CD14-positive monocyte (primary cell): ENCODE measurements around the gene ABTB2. TPM values are rescaled to one million over a fixed set of nuclear protein-coding genes. Genes with fewer than 3 reads are reported as not detected.

Experiments used
- DNase-seq, 3 donors: peaks; one replicate each; pipeline ENCODE4 v3.0.0-alpha.2; 2011 to 2022
- H2AFZ ChIP-seq: 2 replicates; pipeline ENCODE4 v1.6.0; 2012; ENCODE audit warnings: mild to moderate bottlenecking, low read depth, low read length, inconsistent platforms; ENCODE audit not compliant: insufficient read depth, poor library complexity, severe bottlenecking
- H3K27ac ChIP-seq, 2 donors: 1 replicate in 1 of 2; 2 replicates in 1 of 2; pipeline ENCODE4 v1.5.1; 2012 to 2013; ENCODE audit warnings: low read length in 2 of 2, control low read depth in 1 of 2, inconsistent platforms in 1 of 2, low read depth in 1 of 2, mild to moderate bottlenecking in 1 of 2
- H3K27me3 ChIP-seq, 2 donors: one replicate each; pipeline versions ENCODE4 v1.6.0 to v1.6.1; 2011 to 2013; ENCODE audit warnings: low read length in 2 of 2; ENCODE audit not compliant: control insufficient read depth in 2 of 2, insufficient read depth in 2 of 2
- H3K36me3 ChIP-seq, 2 donors: replicated peaks in 1 of 2; 1 replicate in 1 of 2; 2 replicates in 1 of 2; pipeline versions ENCODE4 v1.5.1 to v1.6.1; 2012 to 2013; ENCODE audit warnings: low read length in 2 of 2, control low read depth in 1 of 2, inconsistent platforms in 1 of 2, mild to moderate bottlenecking in 1 of 2; ENCODE audit not compliant: insufficient read depth in 2 of 2, control insufficient read depth in 1 of 2
- H3K4me1 ChIP-seq, 2 donors: 1 replicate in 1 of 2; 2 replicates in 1 of 2; pipeline versions ENCODE4 v1.5.1 to v1.6.1; 2012 to 2013; ENCODE audit warnings: low read length in 2 of 2, control low read depth in 1 of 2, inconsistent platforms in 1 of 2, mild to moderate bottlenecking in 1 of 2, moderate library complexity in 1 of 2; ENCODE audit not compliant: insufficient read depth in 2 of 2, control insufficient read depth in 1 of 2
- H3K4me2 ChIP-seq: replicated peaks from 2 replicates; pipeline ENCODE3; 2012; ENCODE audit warnings: low read length, moderate library complexity, mild to moderate bottlenecking; ENCODE audit not compliant: poor library complexity, severe bottlenecking; ENCODE audit errors: extremely low read depth
- H3K4me3 ChIP-seq, 3 experiments: fragments of 200-600 bp in 1 of 3; sonication (generic) in 1 of 3; replicated peaks in 1 of 3; 1 replicate in 2 of 3; 2 replicates in 1 of 3; pipeline ENCODE4 v1.5.1; 2011 to 2013; ENCODE audit warnings: low read length in 3 of 3, mild to moderate bottlenecking in 3 of 3, control low read depth in 2 of 3, low read depth in 2 of 3, inconsistent platforms in 1 of 3, moderate library complexity in 1 of 3
- H3K79me2 ChIP-seq: 2 replicates; pipeline ENCODE4 v1.6.0; 2012; ENCODE audit warnings: mild to moderate bottlenecking, control low read depth, inconsistent platforms, low read length, moderate library complexity; ENCODE audit not compliant: insufficient read depth
- H3K9ac ChIP-seq: 2 replicates; pipeline ENCODE4 v1.6.0; 2017; ENCODE audit warnings: low read length, mild to moderate bottlenecking; ENCODE audit not compliant: insufficient read depth, poor library complexity, severe bottlenecking
- H3K9me3 ChIP-seq, 2 donors: replicated peaks in 1 of 2; 1 replicate in 1 of 2; 2 replicates in 1 of 2; pipeline versions ENCODE4 v1.5.1 to v1.6.1; 2012 to 2013; ENCODE audit warnings: low read length in 2 of 2, control low read depth in 1 of 2; ENCODE audit not compliant: control insufficient read depth in 1 of 2, insufficient read depth in 1 of 2
- H4K20me1 ChIP-seq: 2 replicates; pipeline ENCODE4 v1.6.0; 2012; ENCODE audit warnings: mild to moderate bottlenecking, low read length, control low read depth, moderate library complexity; ENCODE audit not compliant: insufficient read depth
- H3K27ac Mint-ChIP-seq, 7 donors: one replicate each; pipeline ENCODE4 v1.8.0; 2020; ENCODE audit warnings: mild to moderate bottlenecking in 7 of 7, mixed read lengths in 7 of 7, moderate library complexity in 6 of 7, inconsistent platforms in 2 of 7
- H3K27me3 Mint-ChIP-seq, 3 donors: one replicate each; pipeline ENCODE4 v1.8.0; 2021 to 2022; ENCODE audit warnings: low read depth in 3 of 3, mild to moderate bottlenecking in 3 of 3, mixed read lengths in 3 of 3, moderate library complexity in 3 of 3, inconsistent platforms in 1 of 3
- H3K36me3 Mint-ChIP-seq, 2 donors: one replicate each; pipeline ENCODE4 v1.8.0; 2020; ENCODE audit warnings: mixed read lengths in 2 of 2, inconsistent platforms in 1 of 2, mild to moderate bottlenecking in 1 of 2
- H3K4me1 Mint-ChIP-seq: one replicate; pipeline ENCODE4 v1.8.0; 2020; ENCODE audit warnings: mild to moderate bottlenecking, mixed read lengths
- H3K4me3 Mint-ChIP-seq, 2 donors: one replicate each; pipeline ENCODE4 v1.8.0; 2020; ENCODE audit warnings: mild to moderate bottlenecking in 2 of 2, mixed read lengths in 2 of 2, moderate library complexity in 1 of 2
- H3K9me3 Mint-ChIP-seq, 7 donors: one replicate each; pipeline ENCODE4 v1.8.0; 2020 to 2022; ENCODE audit warnings: mixed read lengths in 7 of 7, mild to moderate bottlenecking in 6 of 7, moderate library complexity in 6 of 7, inconsistent platforms in 2 of 7
- WGBS: methylation state at CpG from one replicate; pipeline ENCODE4 v1.1.5; 2013; ENCODE audit warnings: missing lambda C conversion rate; ENCODE audit not compliant: insufficient coverage; 5-methylcytosine and 5-hydroxymethylcytosine counted together
- intact Hi-C, 2 donors: fragments of 100-400 bp; cut with micrococcal nuclease; formaldehyde crosslinking; loops; one replicate each; pipeline versions ENCODE4 v1.15.0 to v1.15.1; 2023
- polyA plus RNA-seq, 3 donors: library from polyadenylated mRNA; depleted of rRNA in 1 of 3; unstranded in 2 of 3; stranded (reverse) in 1 of 3; fragments of 300-500 nt in 2 of 3; fragments of >200 nt in 1 of 3; fragmentation: Illumina TruSeq in 2 of 3; gene quantifications; 1 replicate in 2 of 3; 2 replicates in 1 of 3; pipeline ENCODE4 v1.2.3, GENCODE V29; 2012 to 2021
- TF ChIP-seq, protein P1 (sequence below): fragments of 200-600 bp; IDR thresholded peaks from one replicate; pipeline ENCODE4 v1.8.0; 2022; ENCODE audit warnings: antibody characterized with exemption, mild to moderate bottlenecking

The ABTB2 gene
- polyA plus RNA-seq, 3 donors: 0.25 to 1.7 (median 0.26) TPM

DNA sequence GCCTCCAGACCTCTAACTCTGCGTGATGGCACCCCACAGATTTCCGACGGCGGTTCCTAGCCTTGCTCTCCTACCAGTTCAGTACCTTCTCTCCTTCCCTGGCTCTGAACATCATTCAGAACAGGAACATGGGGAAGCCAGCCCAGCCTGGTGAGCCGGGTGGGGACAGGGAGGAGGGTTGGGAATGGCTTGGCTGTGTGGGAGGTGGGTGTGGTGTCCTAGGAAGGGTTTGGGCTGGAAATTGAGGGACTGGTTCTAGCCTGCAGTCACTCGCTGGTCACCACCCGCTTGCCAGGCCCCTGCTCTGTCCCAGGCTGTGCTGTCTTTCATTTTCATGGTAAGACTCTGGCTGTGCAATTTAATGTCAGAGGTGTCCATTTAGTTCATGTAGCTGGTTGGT, 218.5 kb downstream of the ABTB2 start:
- no peaks in the 10 kb centered on the region for H3K4me1 Mint-ChIP-seq
- no peaks in the 10 kb centered on the region for H3K27me3 Mint-ChIP-seq
- DNase-seq: no peak
- intact Hi-C loops: no loop called here
- Histone ChIP-seq H3K36me3 (peaks cover 84 to 100% of the 10 kb centered on the region in 2 donors), H3K9me3 (no peaks in the 10 kb centered on the region), H3K4me3 (no peak overlapping the region), H3K27me3 (no peaks in the 10 kb centered on the region), H3K4me2 (no peak overlapping the region), H4K20me1 (no peaks in the 10 kb centered on the region), H3K27ac (no peak overlapping the region), H3K4me1 (no peaks in the 10 kb centered on the region), H3K9ac (no peak overlapping the region), H2AFZ (no peak overlapping the region), H3K79me2 (no peaks in the 10 kb centered on the region)
- no peak overlapping the region for H3K27ac Mint-ChIP-seq
- H3K9me3 Mint-ChIP-seq: no peaks in the 10 kb centered on the region
- TF ChIP-seq, protein P1, sequence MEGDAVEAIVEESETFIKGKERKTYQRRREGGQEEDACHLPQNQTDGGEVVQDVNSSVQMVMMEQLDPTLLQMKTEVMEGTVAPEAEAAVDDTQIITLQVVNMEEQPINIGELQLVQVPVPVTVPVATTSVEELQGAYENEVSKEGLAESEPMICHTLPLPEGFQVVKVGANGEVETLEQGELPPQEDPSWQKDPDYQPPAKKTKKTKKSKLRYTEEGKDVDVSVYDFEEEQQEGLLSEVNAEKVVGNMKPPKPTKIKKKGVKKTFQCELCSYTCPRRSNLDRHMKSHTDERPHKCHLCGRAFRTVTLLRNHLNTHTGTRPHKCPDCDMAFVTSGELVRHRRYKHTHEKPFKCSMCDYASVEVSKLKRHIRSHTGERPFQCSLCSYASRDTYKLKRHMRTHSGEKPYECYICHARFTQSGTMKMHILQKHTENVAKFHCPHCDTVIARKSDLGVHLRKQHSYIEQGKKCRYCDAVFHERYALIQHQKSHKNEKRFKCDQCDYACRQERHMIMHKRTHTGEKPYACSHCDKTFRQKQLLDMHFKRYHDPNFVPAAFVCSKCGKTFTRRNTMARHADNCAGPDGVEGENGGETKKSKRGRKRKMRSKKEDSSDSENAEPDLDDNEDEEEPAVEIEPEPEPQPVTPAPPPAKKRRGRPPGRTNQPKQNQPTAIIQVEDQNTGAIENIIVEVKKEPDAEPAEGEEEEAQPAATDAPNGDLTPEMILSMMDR: no peak
- no peak overlapping the region for H3K4me3 Mint-ChIP-seq
- peaks cover 90 to 92% of the 10 kb centered on the region in 2 donors for H3K36me3 Mint-ChIP-seq
- 100% methylated on average over 3 of the region's 7 CpGs for WGBS

DNA sequence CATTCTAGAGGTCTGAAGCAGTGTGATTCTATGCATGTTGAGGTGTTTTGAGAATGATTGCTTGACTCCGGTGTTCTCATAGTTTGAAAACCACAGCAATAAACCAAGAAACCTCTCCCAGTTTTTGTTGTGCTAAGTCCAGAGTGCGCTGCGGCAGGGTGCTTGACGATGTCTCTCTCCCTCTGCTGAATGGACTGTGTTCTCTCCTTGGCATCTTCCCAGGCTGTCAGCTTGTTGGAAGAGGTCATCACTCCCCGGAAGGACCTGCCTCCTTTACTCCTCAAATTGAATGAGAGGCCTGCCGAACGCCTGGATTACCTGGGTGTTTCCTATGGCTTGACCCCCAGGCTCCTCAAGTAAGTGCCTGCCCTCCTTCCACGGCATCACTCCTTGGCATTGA, 221.4 kb downstream of the ABTB2 start:
- intact Hi-C loops: no loop called here
- Histone ChIP-seq H3K79me2 (no peaks in the 10 kb centered on the region), H3K4me3 (no peak overlapping the region), H3K27me3 (no peaks in the 10 kb centered on the region), H3K4me2 (no peak overlapping the region), H4K20me1 (no peaks in the 10 kb centered on the region), H3K9ac (no peak overlapping the region), H2AFZ (no peak overlapping the region), H3K9me3 (no peaks in the 10 kb centered on the region), H3K4me1 (no peaks in the 10 kb centered on the region), H3K36me3 (peaks cover 81 to 100% of the 10 kb centered on the region in 2 donors), H3K27ac (no peak overlapping the region)
- Mint-ChIP-seq H3K9me3 (no peaks in the 10 kb centered on the region), H3K36me3 (peaks cover 92 to 93% of the 10 kb centered on the region in 2 donors), H3K27ac (no peak overlapping the region), H3K4me1 (no peaks in the 10 kb centered on the region), H3K27me3 (no peaks in the 10 kb centered on the region), H3K4me3 (no peak overlapping the region)
- 100% methylated on average over 3 of the region's 8 CpGs for WGBS
- DNase-seq: no peak
- TF ChIP-seq, protein P1: no peak
